Liver (tissue), 3 donors: ENCODE results near the gene CEACAM18.

Experiments
- CTCF ChIP-seq: fragments of 150-350 bp; IDR thresholded peaks from 2 replicates; pipeline ENCODE4 v1.5.1; 2017; ENCODE audit warnings: improper control_type of control experiment, low read depth, low read length; ENCODE audit not compliant: missing input control
- EGR1 ChIP-seq, 2 donors: IDR thresholded peaks; 2 replicates each; pipeline ENCODE4 v1.6.1; 2016 to 2018; ENCODE audit warnings: antibody characterized with exemption in 2 of 2, low read depth in 2 of 2
- GABPA ChIP-seq, 2 donors: IDR thresholded peaks in 1 of 2; conservative IDR thresholded peaks in 1 of 2; 2 replicates each; pipeline ENCODE4 v1.6.1; 2016; ENCODE audit warnings: antibody characterized with exemption in 2 of 2, mild to moderate bottlenecking in 1 of 2, moderate library complexity in 1 of 2
- JUND ChIP-seq, 2 donors: IDR thresholded peaks; 2 replicates each; pipeline ENCODE4 v1.6.1; 2016; ENCODE audit warnings: antibody characterized with exemption in 2 of 2
- NR2F2 ChIP-seq: IDR thresholded peaks from 2 replicates; pipeline ENCODE4 v1.6.1; 2016; ENCODE audit warnings: antibody characterized with exemption
- RAD21 ChIP-seq, 2 donors: IDR thresholded peaks; 2 replicates each; pipeline ENCODE4 v1.6.1; 2016; ENCODE audit warnings: antibody characterized with exemption in 2 of 2, mild to moderate bottlenecking in 2 of 2
- SP1 ChIP-seq: IDR thresholded peaks from 2 replicates; pipeline ENCODE4 v1.6.1; 2018; ENCODE audit warnings: antibody characterized with exemption, mild to moderate bottlenecking
- YY1 ChIP-seq: IDR thresholded peaks from 2 replicates; pipeline ENCODE4 v1.6.1; 2016; ENCODE audit warnings: antibody characterized with exemption, mild to moderate bottlenecking
- TF ChIP-seq, protein P1 (sequence below): IDR thresholded peaks from 2 replicates; pipeline ENCODE4 v1.6.1; 2016; ENCODE audit warnings: antibody characterized with exemption
- TF ChIP-seq, protein P2 (sequence below): IDR thresholded peaks from 2 replicates; pipeline ENCODE4 v1.6.1; 2016; ENCODE audit warnings: antibody characterized with exemption
- TF ChIP-seq, protein P3 (sequence below): IDR thresholded peaks from 2 replicates; pipeline ENCODE4 v1.6.1; 2016; ENCODE audit warnings: antibody characterized with exemption, mild to moderate bottlenecking
- donor health status: healthy.
- donor health status: healthy.

DNA sequence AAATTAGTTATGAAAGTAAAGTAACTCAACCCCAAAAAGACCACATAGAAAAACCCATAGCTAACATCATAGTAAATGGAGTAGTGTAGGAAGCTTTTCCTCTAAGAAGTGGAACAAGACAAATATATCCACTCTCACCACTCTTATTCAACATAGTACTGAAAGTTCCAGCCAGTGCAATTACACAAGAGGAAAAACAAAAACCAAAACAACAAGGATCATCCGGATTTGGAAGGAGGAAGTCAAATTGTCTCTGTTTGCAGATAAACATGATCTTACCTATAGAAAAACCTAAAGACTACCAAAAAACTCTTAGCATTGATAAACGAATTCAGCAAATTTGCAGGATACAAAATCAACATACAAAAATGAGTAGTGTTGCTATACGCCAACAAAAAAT, 11.6 kb upstream of the CEACAM18 start:
- no peak for TF ChIP-seq JUND (IDR thresholded peaks at IDR 0.05)
- TF ChIP-seq CTCF = no peak
- TF ChIP-seq, protein P1, sequence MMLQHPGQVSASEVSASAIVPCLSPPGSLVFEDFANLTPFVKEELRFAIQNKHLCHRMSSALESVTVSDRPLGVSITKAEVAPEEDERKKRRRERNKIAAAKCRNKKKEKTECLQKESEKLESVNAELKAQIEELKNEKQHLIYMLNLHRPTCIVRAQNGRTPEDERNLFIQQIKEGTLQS = no peak
- TF ChIP-seq GABPA (IDR thresholded peaks at IDR 0.05 in 1 of 2, conservative IDR thresholded peaks at IDR 0.05 in 1 of 2) = no peak
- TF ChIP-seq, protein P2, sequence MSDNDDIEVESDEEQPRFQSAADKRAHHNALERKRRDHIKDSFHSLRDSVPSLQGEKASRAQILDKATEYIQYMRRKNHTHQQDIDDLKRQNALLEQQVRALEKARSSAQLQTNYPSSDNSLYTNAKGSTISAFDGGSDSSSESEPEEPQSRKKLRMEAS = no peak
- no peak for TF ChIP-seq NR2F2
- TF ChIP-seq, protein P3, sequence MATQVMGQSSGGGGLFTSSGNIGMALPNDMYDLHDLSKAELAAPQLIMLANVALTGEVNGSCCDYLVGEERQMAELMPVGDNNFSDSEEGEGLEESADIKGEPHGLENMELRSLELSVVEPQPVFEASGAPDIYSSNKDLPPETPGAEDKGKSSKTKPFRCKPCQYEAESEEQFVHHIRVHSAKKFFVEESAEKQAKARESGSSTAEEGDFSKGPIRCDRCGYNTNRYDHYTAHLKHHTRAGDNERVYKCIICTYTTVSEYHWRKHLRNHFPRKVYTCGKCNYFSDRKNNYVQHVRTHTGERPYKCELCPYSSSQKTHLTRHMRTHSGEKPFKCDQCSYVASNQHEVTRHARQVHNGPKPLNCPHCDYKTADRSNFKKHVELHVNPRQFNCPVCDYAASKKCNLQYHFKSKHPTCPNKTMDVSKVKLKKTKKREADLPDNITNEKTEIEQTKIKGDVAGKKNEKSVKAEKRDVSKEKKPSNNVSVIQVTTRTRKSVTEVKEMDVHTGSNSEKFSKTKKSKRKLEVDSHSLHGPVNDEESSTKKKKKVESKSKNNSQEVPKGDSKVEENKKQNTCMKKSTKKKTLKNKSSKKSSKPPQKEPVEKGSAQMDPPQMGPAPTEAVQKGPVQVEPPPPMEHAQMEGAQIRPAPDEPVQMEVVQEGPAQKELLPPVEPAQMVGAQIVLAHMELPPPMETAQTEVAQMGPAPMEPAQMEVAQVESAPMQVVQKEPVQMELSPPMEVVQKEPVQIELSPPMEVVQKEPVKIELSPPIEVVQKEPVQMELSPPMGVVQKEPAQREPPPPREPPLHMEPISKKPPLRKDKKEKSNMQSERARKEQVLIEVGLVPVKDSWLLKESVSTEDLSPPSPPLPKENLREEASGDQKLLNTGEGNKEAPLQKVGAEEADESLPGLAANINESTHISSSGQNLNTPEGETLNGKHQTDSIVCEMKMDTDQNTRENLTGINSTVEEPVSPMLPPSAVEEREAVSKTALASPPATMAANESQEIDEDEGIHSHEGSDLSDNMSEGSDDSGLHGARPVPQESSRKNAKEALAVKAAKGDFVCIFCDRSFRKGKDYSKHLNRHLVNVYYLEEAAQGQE = no peak
- no peak for TF ChIP-seq EGR1 (IDR thresholded peaks at IDR 0.05; ENCODE audit: low read depth in 2 of 2)
- no peak for TF ChIP-seq YY1
- TF ChIP-seq SP1 = no peak
- TF ChIP-seq RAD21 (IDR thresholded peaks at IDR 0.05) = no peak
